Smooth muscle cell of the coronary artery (primary cell): ENCODE results near the gene CDH12. TPM values are rescaled to one million over a fixed set of nuclear protein-coding genes. Genes with fewer than 3 reads are reported as not detected.

ENCODE experiments used
- total RNA-seq: library from RNA; depleted of rRNA; stranded (reverse); fragments of >200 nt; gene quantifications from 2 replicates; pipeline ENCODE4 v1.2.3, GENCODE V29; 2014; ENCODE audit warnings: low replicate concordance

CDH12 gene
- not detected in 2 replicates for total RNA-seq

DNA sequence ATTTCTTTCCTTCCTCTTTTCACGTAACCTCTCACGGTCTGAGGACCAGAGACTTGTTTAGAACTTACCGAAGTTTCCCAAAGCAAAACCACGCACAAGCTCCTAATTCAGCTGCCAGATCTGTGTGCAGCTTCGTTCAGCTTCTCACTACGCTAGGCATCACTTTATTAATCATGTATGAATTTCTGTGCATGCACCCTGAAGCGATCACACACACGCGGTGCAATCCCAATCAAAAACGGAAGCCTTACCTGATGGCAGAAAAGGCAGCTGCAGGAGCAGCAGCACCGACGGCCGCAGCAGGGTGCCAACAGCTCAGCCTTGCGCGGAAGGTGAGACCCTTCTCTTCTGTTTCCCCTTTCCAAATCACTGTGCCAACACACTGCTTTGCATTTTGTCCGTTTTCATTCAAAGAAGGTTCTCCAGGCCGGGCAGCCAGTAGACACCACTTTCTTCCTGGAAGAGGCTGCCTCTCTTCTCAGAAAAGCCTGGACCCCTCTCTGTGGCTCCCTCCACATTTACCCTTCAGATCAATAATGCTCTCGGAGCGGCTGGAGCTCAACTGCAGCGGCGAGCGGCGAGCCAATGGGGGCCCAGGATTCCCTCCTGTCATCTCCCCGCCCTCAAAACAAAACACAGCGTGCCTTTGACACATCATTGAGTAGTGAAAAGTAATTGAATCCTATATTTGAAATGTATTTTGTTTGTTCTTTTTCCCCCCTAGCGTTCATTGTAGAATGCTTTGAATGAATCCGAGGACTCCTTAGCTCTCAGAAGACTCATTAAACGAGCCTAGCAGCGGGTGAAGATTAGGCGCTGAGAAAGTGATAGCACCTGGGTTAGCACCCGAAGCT is at the start of gene CDH12:
TSS of gene CDH12 (minus strand) at position 538 of the 854 bp plus-strand sequence.

